HK-2 (cell line): ENCODE results near the gene EXOC2.
"Not testable (repeated sequence)": the region's sequence is repeated elsewhere in the genome, so short reads cannot be mapped to it uniquely, and the experiment has no call there.

Source experiments
- DNase-seq: peaks from one replicate; pipeline ENCODE4 v3.0.0-alpha.2; 2018; ENCODE audit not compliant: unreplicated experiment

Gene EXOC2

DNA sequence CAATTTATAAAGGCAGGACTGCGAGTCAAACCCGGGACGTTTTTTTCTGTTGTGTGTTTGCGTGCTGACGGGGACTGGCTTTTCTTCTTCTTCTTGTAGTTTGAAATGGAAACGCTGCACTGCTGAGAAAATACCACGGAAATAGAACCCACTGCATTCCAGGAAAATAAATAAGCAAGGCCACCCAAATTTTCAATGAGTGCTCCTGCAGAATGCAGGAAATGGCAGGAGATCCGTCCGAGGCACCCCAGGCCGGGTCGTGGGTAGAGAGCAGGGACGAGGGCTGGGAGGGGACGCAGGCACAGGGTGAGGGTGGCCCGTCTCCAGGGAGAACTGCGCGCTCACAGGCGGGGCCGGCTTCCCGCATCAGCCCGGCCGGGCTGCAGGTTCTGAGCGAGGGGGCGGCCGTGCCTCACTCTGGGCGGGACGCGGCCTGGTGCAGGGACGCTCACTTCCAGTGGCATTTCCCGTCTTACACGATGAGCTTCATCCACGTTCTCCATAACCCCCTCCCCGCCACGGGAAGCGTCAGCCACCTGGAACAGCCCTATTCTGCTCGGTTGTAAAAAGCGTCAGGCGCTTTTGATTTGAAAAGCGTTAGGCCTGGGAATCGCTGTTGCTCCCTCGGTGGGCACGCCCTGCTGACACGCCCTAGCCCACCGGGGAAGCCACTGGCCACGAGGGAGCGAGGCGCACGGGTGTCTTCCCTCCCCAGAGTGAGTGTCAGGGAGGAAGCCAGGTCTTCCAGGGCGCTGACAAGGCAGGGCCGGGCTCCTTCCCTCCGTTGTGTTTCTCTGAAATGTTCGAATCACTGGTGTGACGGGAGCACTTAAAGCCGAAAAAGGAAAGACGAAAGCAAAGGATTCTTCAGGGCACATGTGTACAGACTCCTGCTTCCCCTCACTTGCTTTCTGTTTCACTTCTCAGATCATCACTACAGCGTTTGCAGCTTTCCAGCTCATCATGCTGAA lies 17.9 kb upstream of the EXOC2 start:
- peak; percentile 24 for DNase-seq

DNA sequence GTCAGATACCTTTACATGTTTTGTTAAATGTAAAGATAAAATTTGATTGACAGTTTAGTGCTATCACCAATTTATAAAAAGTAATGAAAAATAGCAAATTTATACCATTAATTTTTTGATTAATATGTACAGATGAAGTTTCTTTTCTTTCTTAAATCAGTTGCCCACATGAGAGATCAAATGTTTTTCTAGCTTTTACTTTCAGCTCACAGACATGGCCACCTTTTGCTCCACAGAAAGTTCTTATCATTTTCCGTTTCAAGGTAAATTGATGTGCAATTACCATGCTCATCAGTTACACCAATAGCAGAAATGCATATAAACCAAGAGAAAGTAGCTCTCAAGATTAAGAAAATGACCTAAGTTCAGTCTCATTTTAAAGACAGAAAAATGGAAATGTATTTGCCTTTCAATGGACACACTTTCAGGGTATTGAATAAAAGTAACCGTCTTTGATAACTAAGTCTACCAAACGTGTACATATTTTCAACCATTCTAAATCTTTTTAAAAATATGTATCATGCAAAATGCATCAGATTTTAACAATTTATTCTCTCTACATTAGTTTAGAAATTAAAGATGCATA lies 16.6 kb upstream of the EXOC2 start:
- DNase-seq: no peak

GRCh38 chr6:708237-708598 lies 15.3 kb upstream of the EXOC2 start:
- no peak for DNase-seq

DNA sequence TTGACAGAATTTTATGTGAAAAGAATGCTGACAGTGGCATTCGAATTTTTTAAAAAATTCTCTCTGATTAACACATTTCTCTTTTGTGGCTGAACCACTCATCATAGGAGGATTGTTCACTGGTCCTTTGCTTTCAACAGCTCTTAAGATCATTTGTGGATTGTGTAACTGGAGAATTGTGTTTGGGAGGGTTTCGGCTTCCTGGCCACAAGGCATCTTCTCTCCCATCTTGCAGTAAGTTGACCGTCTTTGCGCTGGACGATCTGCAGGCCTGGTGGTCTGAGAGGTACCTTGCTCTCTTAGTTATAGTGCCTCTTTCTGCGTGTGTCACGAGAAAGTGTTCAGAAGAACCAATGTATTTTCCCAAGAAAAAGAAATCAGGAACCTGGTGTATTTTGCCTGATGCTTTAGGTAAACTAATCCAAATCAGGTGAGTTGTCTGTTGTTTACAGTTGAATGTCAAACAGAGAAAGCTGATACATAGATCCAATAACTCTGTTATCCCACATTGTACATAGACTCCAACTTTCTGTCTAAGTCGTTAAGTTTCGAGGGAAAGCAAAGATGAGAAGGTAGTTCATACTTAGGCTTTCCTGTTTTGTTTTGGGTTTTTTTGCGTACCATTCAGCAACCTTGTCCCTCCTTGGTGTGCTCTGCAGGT lies 14.8 kb upstream of the EXOC2 start:
- no peak for DNase-seq

GRCh38 chr6:706819-707381 lies 14.0 kb upstream of the EXOC2 start:
- no peak for DNase-seq

DNA sequence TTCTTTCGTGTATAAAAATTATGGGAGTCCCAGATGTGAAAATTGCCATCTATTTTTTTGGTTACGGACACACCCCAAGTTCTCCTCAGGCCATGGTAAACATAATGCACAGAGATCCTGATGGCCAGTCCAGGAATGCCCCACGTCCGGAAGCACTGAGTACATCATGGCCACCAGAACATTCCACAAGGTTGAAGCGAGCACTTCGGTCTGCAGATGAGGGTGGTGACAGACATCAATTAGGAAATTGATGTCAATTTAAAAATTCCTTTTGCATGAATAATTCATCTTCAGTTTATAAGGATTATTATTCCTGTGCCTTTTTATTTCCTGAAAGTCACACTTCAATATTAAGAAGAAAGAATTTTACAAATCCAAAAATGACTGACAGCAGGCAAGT lies 13.2 kb upstream of the EXOC2 start:
- DNase-seq: no peak

DNA sequence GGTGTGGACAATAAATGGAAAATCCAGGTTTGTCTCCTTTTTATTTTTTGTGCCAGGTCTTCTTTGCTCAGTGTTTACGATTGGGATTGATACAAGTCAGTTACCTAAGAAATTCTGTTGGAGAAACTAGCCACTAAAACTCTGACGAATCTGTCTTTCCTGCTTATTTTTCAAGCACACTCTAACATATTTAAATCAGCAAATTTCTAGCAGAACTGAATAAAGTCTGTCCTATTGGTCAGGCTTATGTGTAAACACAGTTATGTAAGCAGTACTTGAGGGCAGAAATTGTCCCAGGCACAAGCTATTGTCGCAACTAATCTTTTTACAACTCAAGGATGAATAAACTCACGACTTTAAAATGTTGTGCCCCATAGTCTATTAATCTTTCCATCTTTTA lies 12.1 kb upstream of the EXOC2 start:
- DNase-seq: no peak

DNA sequence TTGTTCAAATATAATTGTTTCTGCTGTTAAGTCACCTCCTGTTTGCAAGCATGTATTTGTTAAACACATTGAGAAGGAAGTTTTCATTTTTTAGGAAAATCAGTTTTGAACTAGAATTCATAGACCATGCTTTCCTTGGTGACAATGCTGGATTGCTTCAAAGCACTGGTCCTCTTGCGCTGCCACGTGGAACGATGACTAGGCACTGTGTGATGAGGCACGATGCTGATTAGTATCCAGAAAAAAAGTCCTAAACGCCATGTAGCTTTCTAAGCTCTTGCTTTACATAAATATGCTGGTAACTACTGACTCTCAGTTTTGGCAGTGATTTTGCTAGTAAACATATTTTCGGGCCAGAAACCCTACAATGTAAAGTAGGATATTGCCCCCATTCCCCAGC lies 11.1 kb upstream of the EXOC2 start:
- no peak for DNase-seq

DNA sequence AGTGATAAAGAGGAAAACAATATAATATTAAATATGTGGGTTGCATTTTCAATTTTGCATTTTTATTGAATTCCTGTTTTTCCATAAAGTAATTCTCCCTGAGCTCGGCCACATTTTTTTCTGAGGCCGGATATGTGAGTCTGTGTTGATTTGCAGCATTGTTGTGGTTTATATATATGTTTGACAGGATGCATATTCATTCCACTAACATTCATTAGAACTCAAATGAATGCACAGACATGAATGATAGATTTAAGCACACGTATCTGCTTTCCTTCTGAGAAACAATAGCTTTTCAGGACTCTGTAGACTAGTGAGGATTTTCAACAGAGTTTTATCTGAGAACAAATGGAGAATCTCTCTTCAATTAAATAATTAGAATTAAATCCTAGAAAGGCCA lies 10.6 kb upstream of the EXOC2 start:
- no peak for DNase-seq

- DNase-seq: no peak
Measured at GRCh38 chr6:701700-702479, 9.0 kb upstream of the EXOC2 start.

DNA sequence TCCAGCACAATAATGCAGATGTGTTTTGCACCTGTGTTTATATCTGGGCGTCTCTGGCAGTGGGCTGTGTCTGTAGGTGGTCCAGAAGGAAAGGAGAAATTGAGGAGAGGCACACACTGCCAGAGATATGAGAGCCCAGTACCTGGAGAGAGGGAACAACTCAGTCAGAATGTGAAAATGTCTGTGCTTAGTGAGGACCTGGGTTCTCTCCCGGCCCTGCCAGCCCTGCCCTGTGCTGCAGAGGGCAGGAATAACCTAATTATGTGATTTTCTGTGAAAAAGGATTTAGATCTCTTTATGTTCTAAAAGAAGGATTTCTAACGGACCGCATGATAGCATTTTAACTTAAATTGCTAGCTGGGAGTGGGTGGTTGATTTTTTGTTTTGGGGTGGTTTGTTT lies 8.3 kb upstream of the EXOC2 start:
- DNase-seq: no peak

GRCh38 chr6:700490-700889 lies 7.6 kb upstream of the EXOC2 start:
- no peak for DNase-seq

- DNase-seq: no peak
Measured at GRCh38 chr6:699319-699718, 6.4 kb upstream of the EXOC2 start.

GRCh38 chr6:694431-695126 lies 1.6 kb upstream of the EXOC2 start:
- DNase-seq: not testable (repeated sequence)

GRCh38 chr6:693723-694009 lies 727 bp upstream of the EXOC2 start:
- no peak for DNase-seq

DNA sequence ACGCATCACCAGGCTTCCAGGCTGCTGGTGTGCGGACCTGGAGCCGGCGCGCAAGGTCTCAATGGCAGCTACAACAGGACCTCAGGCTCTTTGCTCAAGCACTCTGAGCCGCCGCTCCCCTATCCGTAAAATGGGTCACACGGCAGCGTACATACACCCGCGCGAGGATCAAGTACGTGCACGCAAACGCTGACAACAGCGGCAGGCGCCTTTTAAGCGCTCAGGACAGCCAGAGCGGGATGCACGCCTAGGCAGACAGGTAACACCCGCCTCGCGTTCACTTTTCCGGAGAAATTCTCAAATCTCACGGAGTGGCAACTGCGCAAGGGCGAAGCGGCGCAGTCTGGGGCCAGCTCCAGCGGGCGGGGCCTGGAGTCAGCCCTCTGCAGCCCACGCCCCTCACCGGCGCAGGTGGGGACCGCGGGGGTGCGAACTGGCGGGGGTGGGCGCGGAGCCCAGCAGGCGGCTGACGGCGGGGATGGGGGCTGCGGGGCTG lies 535 bp downstream of the EXOC2 start:
- peak; percentile 66 for DNase-seq

- no peak for DNase-seq
Measured at GRCh38 chr6:689223-689622, 3.7 kb downstream of the EXOC2 start.

GRCh38 chr6:686497-686896 lies 6.4 kb downstream of the EXOC2 start:
- DNase-seq: no peak

DNA sequence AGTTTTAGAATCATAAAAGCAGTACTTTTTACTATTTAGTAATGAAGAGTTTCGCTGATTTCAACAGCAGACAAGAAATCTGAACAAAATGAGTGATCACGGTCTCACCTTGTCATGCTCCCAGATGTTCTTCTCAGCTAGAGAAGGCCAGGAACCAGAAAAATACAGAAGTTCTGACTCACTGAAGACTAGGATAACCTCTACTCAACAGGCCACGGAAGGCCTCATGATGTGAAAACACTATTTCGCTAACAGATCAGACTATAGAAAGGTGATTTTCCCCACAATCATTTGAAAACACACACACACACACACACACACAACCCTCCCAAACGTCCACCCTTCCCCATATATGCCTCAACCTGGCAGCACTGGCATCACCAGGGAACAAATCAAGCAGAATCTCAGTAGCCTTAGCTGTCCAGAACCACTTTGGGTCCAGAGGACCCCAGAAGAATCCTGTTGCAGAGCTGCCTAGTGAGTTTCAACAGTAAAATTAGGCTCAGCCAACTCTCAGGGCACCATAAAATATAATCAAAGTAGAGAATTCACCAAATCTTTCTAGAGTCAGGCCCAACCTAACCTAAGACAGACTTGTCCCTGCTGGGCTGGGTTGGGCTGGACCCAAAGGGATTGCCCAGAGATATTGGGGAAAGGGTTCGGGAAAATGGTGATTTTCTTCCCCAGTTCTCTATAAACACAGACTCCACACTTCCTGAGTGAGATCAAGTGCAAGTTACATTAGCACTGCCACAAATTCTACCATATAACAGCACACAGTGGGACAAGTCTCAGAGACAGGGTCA lies 7.9 kb downstream of the EXOC2 start:
- DNase-seq: no peak

GRCh38 chr6:683742-684440 lies 9.0 kb downstream of the EXOC2 start:
- DNase-seq: no peak
